Measurements from ENCODE around the gene PLA2G4E. TPM values are rescaled to one million over a fixed set of nuclear protein-coding genes. Genes with fewer than 3 reads are reported as not detected.

Gene PLA2G4E
- total RNA-seq, 1 donor from 2014 or later: 8.8 TPM

DNA sequence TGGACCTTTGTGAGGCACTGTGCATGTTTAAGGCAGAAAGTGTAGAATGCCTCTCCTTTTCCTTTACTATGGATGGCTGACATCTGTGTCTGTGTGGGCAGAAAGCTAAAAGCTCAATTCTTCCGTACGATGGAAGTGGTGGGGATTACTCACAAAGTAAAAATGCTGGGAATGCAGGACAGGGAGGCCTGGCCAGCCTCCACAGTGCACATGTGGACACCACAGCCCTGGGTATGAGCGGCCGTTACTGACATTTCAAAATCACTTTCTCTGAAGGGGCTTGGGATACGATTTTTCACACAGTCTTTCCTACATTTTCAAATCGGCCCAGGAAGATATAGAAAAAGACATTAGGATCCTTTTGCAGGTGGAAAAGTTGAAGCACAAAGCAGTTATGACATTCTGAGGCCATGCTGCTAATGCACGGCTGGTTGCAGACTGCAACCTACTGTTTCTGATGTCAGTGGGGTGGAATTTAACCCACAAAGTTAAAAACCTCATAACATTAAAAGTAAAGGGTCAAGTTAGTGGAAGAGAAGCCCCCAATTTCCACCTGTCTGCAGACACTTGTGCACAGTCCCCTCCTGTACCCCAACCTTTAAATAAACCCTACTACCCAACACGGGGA lies 76.4 kb downstream of the PLA2G4E start:
- peak overlapping the region; percentile 47 for H3K27ac ChIP-seq
- no peak for DNase-seq (ENCODE audit: extremely low spot score in 2 of 2)
- peaks cover 37% of the 10 kb centered on the region for H3K4me1 ChIP-seq
- H3K4me3 ChIP-seq: no peak overlapping the region
- TF ChIP-seq CTCF (IDR thresholded peaks at IDR 0.05) (no peak), POLR2A (IDR thresholded peaks at IDR 0.05) (no peak), POLR2AphosphoS5 (IDR thresholded peaks at IDR 0.05; ENCODE audit: insufficient read depth in 1 of 2, low read depth in 1 of 2) (no peak)
- no peaks in the 10 kb centered on the region for H3K9me3 ChIP-seq
- intact Hi-C loops (cut with DNase I): no loop called here
- no peaks in the 10 kb centered on the region for H3K36me3 ChIP-seq
- no peaks in the 10 kb centered on the region for H3K27me3 ChIP-seq

DNA sequence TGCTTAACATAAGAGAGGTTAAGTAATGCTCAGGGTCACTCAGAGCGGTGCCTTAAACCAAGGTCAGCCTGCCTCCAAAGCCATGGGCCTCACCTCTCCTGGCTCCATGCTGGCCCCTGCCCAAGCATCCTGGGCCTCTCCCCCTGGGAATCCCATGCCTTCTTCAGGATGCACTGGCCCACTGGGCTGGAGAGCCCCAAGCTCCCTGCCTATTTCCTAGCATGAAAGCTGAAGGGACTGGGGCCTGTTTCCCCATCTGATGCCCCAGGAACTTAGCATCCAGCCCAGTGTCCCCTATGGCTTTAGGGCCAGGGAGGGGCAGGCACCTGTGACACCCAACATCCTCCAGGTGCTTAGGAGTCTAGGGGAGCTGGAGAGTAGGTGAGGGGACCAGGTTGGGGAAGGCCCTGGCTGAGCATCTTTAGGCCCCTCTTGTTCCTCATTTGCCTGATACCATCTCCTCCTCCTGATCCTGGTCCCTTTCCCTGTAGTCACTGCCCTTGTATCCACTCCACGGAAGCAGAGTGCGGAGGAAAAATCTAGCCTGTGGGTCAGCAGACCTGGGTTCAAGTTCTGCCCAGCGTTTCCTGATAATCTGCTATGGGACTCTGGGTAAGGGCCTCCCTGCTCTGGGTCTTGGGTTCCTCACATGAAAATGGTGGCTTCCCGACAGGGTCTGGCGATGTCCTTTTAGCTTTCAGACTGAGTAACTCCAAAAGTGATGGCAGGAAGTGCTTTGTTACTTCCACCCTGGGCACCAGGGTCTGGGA lies 77.1 kb downstream of the PLA2G4E start:
- Histone ChIP-seq H3K4me3 (no peak overlapping the region), H3K36me3 (no peaks in the 10 kb centered on the region), H3K27me3 (no peaks in the 10 kb centered on the region), H3K4me1 (peaks cover 37% of the 10 kb centered on the region), H3K9me3 (no peaks in the 10 kb centered on the region), H3K27ac (peak overlapping the region; percentile 47)
- no peak for TF ChIP-seq POLR2A (IDR thresholded peaks at IDR 0.05)
- no peak for TF ChIP-seq CTCF (IDR thresholded peaks at IDR 0.05)
- TF ChIP-seq POLR2AphosphoS5 (IDR thresholded peaks at IDR 0.05; ENCODE audit: insufficient read depth in 1 of 2, low read depth in 1 of 2): no peak
- DNase-seq (ENCODE audit: extremely low spot score in 2 of 2): peak in 1 of 2 donors; percentile 67
- intact Hi-C loops (cut with DNase I): no loop called here

- intact Hi-C loops (cut with DNase I): no loop called here
- no peak for TF ChIP-seq CTCF (IDR thresholded peaks at IDR 0.05)
- no peak for TF ChIP-seq POLR2A (IDR thresholded peaks at IDR 0.05)
- TF ChIP-seq POLR2AphosphoS5 (IDR thresholded peaks at IDR 0.05; ENCODE audit: insufficient read depth in 1 of 2, low read depth in 1 of 2): no peak
- DNase-seq (ENCODE audit: extremely low spot score in 2 of 2): no peak
- no peaks in the 10 kb centered on the region for H3K9me3 ChIP-seq
- no peak overlapping the region for H3K27ac ChIP-seq
- H3K4me1 ChIP-seq: peaks cover 39% of the 10 kb centered on the region
- H3K4me3 ChIP-seq: no peak overlapping the region
- no peaks in the 10 kb centered on the region for H3K27me3 ChIP-seq
- H3K36me3 ChIP-seq: no peaks in the 10 kb centered on the region
Observed at GRCh38 chr15:41942886-41943285, 78.0 kb downstream of the PLA2G4E start.

GRCh38 chr15:41941644-41942415 lies 79.0 kb downstream of the PLA2G4E start:
- no peaks in the 10 kb centered on the region for H3K27me3 ChIP-seq
- no peak for TF ChIP-seq CTCF (IDR thresholded peaks at IDR 0.05)
- no peak for TF ChIP-seq POLR2AphosphoS5 (IDR thresholded peaks at IDR 0.05; ENCODE audit: insufficient read depth in 1 of 2, low read depth in 1 of 2)
- TF ChIP-seq POLR2A (IDR thresholded peaks at IDR 0.05): no peak
- H3K4me3 ChIP-seq: no peak overlapping the region
- intact Hi-C loops (cut with DNase I): no loop called here
- H3K9me3 ChIP-seq: no peaks in the 10 kb centered on the region
- no peak overlapping the region for H3K27ac ChIP-seq
- H3K36me3 ChIP-seq: no peaks in the 10 kb centered on the region
- peaks cover 50% of the 10 kb centered on the region for H3K4me1 ChIP-seq
- no peak for DNase-seq (ENCODE audit: extremely low spot score in 2 of 2)
